HUES6 (cell line): Measurements from ENCODE around the gene LRRC61.

Source experiments
- H3K27ac ChIP-seq: 2 replicates; pipeline ENCODE4 v1.7.0; 2013; ENCODE audit warnings: low read depth, mild to moderate bottlenecking, low read length, inconsistent platforms
- H3K27me3 ChIP-seq: 2 replicates; pipeline ENCODE4 v1.6.1; 2013; ENCODE audit warnings: low read length; ENCODE audit not compliant: control insufficient read depth, insufficient read depth
- H3K36me3 ChIP-seq: 2 replicates; pipeline ENCODE4 v1.6.1; 2013; ENCODE audit warnings: low read length; ENCODE audit not compliant: control insufficient read depth, insufficient read depth
- H3K4me1 ChIP-seq: 2 replicates; pipeline ENCODE4 v1.6.1; 2013; ENCODE audit warnings: low read length; ENCODE audit not compliant: control insufficient read depth, insufficient read depth
- H3K4me3 ChIP-seq: 2 replicates; pipeline ENCODE4 v1.5.1; 2013; ENCODE audit warnings: low read depth, low read length
- H3K9ac ChIP-seq: one replicate; pipeline ENCODE4 v1.6.1; 2013; ENCODE audit warnings: mild to moderate bottlenecking, low read length
- H3K9me3 ChIP-seq: 2 replicates; pipeline ENCODE4 v1.6.1; 2013; ENCODE audit warnings: low read depth, low read length; ENCODE audit not compliant: control insufficient read depth, insufficient read depth

The LRRC61 gene

GRCh38 chr7:150357771-150358427 is 34.7 kb downstream of the LRRC61 start:
- no peaks in the 10 kb centered on the region for H3K36me3 ChIP-seq
- H3K27me3 ChIP-seq, result no peaks in the 10 kb centered on the region
- H3K27ac ChIP-seq, result no peak overlapping the region
- no peak overlapping the region for H3K4me3 ChIP-seq
- no peaks in the 10 kb centered on the region for H3K9me3 ChIP-seq
- H3K9ac ChIP-seq, result no peak overlapping the region
- H3K4me1 ChIP-seq, result peaks cover 23% of the 10 kb centered on the region

GRCh38 chr7:150358433-150358832 is 35.3 kb downstream of the LRRC61 start:
- Histone ChIP-seq H3K36me3 (no peaks in the 10 kb centered on the region), H3K4me3 (no peak overlapping the region), H3K27ac (no peak overlapping the region), H3K9me3 (no peaks in the 10 kb centered on the region), H3K4me1 (peaks cover 24% of the 10 kb centered on the region), H3K9ac (no peak overlapping the region), H3K27me3 (no peaks in the 10 kb centered on the region)

DNA sequence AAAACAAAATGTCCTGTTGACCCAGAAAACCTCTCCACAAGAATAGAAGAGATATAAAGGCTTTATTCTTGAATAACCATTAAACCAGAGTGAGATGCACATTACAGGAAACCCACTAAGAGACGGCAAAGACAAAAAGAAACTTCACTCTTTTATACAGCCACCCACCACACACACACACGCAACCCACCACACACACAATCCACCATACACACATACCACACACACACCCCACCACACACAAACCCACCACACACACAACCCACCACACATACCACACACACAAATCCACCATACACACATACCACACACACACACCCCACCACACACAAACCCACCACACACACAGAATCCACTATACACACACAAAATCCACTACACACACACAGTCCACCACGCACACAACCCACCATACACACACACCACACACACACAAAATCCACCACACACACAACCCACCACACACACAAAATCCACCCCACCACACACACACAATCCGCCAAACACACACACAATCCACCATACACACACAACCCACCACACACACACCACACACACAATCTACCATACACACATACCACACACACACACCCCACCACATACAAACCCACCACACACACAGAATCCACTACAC is 36.0 kb downstream of the LRRC61 start:
- no peak overlapping the region for H3K27ac ChIP-seq
- no peak overlapping the region for H3K9ac ChIP-seq
- no peaks in the 10 kb centered on the region for H3K27me3 ChIP-seq
- H3K36me3 ChIP-seq, result no peaks in the 10 kb centered on the region
- H3K4me3 ChIP-seq, result no peak overlapping the region
- no peaks in the 10 kb centered on the region for H3K9me3 ChIP-seq
- H3K4me1 ChIP-seq, result peaks cover 28% of the 10 kb centered on the region

DNA sequence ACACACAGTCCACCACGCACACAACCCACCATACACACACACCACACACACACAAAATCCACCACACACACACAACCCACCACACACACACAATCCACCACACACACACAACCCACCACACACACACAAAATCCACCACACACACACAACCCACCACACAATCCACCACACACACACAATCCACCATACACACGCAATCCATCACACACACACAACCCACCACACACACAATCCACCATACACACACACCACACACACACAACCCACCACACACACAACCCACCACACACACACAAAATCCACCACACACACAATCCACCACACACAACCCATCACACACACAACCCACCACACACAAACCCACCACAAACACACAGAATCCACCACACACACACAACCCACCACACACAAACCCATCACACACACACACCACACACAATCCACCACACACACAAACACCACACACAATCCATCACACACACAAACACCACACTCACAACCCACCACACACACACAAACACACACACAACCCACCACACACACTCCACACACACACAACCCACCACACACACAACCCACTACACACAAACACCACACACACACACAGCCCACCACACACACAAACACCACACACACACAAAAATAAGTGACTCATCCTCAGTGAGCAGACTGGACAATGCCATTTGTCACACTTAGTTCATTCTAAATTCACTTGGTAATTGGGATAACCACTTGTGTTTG is 36.6 kb downstream of the LRRC61 start:
- H3K9me3 ChIP-seq, result no peaks in the 10 kb centered on the region
- H3K36me3 ChIP-seq, result no peaks in the 10 kb centered on the region
- H3K4me1 ChIP-seq, result peaks cover 30% of the 10 kb centered on the region
- no peak overlapping the region for H3K27ac ChIP-seq
- no peak overlapping the region for H3K4me3 ChIP-seq
- no peaks in the 10 kb centered on the region for H3K27me3 ChIP-seq
- no peak overlapping the region for H3K9ac ChIP-seq

DNA sequence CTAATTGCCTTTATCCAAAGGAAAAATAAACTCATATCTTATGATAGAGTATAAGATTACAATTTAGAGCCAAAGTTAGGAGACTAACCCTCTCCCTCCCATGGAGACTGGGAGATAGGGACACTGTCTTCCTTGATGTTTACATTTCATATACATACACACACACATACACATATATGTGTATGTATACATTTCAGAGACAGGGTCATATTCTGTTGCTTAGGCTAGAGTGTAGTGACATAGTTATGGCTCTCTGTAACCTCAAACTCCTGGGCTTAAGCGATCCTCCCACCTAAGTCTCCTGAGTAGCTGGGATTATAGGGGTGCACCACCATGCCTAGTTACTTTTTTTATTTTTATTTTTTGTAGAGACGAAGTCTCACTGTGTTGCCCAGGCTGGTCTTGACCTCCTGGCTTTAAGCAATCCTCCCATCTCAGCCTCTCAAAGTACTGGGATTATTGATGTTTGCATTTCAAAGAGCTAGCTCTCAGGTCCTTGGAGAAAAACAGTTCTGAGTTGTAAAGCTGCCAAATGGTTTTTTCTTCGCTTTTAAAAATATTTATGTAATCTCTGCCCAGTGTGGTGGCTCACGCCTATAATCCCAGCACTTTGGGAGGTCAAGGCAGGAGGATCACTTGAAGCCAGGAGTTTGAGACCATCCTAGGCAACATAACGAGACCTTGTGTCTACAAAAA is 37.4 kb downstream of the LRRC61 start:
- H3K36me3 ChIP-seq, result no peaks in the 10 kb centered on the region
- no peak overlapping the region for H3K4me3 ChIP-seq
- H3K27ac ChIP-seq, result no peak overlapping the region
- H3K27me3 ChIP-seq, result no peaks in the 10 kb centered on the region
- no peak overlapping the region for H3K9ac ChIP-seq
- H3K9me3 ChIP-seq, result no peaks in the 10 kb centered on the region
- H3K4me1 ChIP-seq, result peaks cover 30% of the 10 kb centered on the region

DNA sequence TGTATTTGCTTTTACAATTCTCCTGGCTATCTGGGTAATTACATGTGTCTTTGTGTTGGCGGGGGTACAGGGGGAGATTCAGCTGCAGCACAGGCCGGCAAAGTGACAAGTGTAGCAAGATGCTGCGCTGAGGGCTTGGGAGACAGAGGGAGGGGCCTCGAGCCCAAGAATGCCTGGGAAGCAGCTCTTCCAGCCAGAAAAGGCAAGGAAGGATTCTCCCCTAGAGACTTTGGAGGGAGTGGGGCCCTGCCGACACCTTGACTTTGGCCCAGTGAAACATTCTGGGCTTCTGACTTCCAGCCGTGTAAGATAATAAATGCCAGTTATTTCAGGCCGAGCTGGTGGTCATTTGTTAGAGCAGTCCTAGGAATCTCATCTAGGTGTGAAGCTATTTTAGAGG is 38.2 kb downstream of the LRRC61 start:
- Histone ChIP-seq H3K9ac (no peak overlapping the region), H3K4me1 (peaks cover 38% of the 10 kb centered on the region)

DNA sequence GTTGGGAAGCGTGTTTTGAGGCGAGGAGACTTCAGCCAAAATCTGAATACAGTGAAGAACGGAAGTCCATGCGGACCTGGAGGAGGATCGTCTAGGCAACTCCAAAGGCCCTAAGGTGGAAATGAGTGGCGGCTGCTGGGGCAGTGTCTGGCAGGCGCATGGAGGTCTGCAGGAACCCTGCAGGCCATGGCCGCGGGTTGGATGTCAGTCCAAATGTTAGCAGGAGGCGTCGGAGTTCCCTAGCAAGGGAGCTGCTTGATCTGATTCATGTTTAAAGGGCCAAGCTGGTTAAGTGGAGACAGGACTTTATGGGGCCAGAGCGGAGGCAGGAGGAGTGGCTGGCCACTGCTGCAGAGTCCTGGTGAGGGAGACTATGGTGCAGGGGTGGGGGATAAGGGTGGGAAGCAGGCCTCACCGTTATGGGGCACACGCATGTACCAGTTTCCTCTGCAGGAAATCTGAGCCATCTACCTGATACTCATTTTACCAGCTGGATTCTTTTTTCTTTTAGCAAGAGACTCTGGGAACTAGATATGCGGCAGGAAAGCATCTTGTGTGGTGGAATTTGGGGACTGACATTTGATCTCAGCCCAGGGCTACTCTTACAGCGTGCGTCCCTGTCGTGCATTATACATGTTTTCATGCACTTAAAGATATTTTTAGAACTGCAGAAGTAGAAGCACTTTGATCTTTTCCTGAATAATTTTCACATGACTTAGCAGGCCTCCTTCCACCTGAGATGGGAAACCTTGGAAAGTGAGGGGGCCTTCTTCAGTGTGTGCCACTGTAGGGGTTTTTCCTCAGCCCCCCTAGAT is 38.9 kb downstream of the LRRC61 start:
- Histone ChIP-seq H3K36me3 (no peaks in the 10 kb centered on the region), H3K27ac (no peak overlapping the region), H3K4me3 (no peak overlapping the region), H3K27me3 (no peaks in the 10 kb centered on the region), H3K9me3 (no peaks in the 10 kb centered on the region), H3K9ac (no peak overlapping the region), H3K4me1 (peaks cover 38% of the 10 kb centered on the region)

More for the DNA sequence above, 38.2 kb downstream of the LRRC61 start:
- no peaks in the 10 kb centered on the region for H3K9me3 ChIP-seq
- H3K27me3 ChIP-seq, result no peaks in the 10 kb centered on the region
- no peaks in the 10 kb centered on the region for H3K36me3 ChIP-seq
- H3K27ac ChIP-seq, result no peak overlapping the region
- no peak overlapping the region for H3K4me3 ChIP-seq

DNA sequence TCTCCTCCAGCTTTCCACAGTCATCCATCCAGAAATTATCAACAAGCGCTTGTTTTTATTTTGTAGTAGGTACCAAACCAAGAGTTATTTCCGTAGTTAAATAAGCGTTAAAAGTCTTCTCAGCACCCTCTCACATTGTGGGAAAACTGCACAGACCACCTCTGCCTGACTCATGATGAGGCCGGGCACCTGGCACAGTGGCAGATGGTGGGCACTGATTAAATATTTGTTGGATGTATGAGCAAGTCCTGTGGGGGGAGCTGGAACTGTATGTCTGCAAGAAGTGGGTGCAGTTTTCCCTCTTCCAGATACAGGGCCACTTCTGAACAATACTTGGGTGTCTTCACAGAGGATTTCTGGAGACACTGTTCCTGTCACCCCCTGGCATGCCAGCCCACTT is 40.2 kb downstream of the LRRC61 start:
- H3K27ac ChIP-seq, result no peak overlapping the region
- H3K9ac ChIP-seq, result no peak overlapping the region
- H3K9me3 ChIP-seq, result no peaks in the 10 kb centered on the region
- no peaks in the 10 kb centered on the region for H3K36me3 ChIP-seq
- H3K4me3 ChIP-seq, result no peak overlapping the region
- H3K4me1 ChIP-seq, result peaks cover 38% of the 10 kb centered on the region
- H3K27me3 ChIP-seq, result no peaks in the 10 kb centered on the region

GRCh38 chr7:150363872-150364271 is 40.7 kb downstream of the LRRC61 start:
- Histone ChIP-seq H3K36me3 (no peaks in the 10 kb centered on the region), H3K9me3 (no peaks in the 10 kb centered on the region), H3K4me1 (peaks cover 38% of the 10 kb centered on the region), H3K9ac (no peak overlapping the region), H3K27me3 (no peaks in the 10 kb centered on the region), H3K27ac (no peak overlapping the region), H3K4me3 (no peak overlapping the region)

- Histone ChIP-seq H3K27ac (no peak overlapping the region), H3K36me3 (peaks cover 5% of the 10 kb centered on the region), H3K27me3 (no peaks in the 10 kb centered on the region), H3K4me3 (no peak overlapping the region), H3K9ac (no peak overlapping the region), H3K9me3 (no peaks in the 10 kb centered on the region), H3K4me1 (peaks cover 47% of the 10 kb centered on the region)
Observed at GRCh38 chr7:150365194-150365593, 42.0 kb downstream of the LRRC61 start.
